AG09309 (cell line): ENCODE measurements around the gene SERPINB6.
A peak's percentile ranks its signal among the peaks of the same experiment; 100 is the strongest.

Experiments
- DNase-seq: peaks from one replicate; pipeline ENCODE4 v3.0.0-alpha.2; 2010; ENCODE audit warnings: low read depth
- H3K4me3 ChIP-seq: 2 replicates; pipeline ENCODE4 v1.5.1; 2011; ENCODE audit warnings: mild to moderate bottlenecking, low read depth, low read length, moderate library complexity; ENCODE audit not compliant: control insufficient read depth
- TF ChIP-seq, protein P1 (sequence below): IDR thresholded peaks from 2 replicates; pipeline ENCODE4 v1.5.1; 2011; ENCODE audit warnings: mild to moderate bottlenecking, low read depth, low read length, inconsistent platforms; ENCODE audit not compliant: insufficient read depth, control insufficient read depth; ENCODE audit errors: missing control alignments

Gene SERPINB6

DNA sequence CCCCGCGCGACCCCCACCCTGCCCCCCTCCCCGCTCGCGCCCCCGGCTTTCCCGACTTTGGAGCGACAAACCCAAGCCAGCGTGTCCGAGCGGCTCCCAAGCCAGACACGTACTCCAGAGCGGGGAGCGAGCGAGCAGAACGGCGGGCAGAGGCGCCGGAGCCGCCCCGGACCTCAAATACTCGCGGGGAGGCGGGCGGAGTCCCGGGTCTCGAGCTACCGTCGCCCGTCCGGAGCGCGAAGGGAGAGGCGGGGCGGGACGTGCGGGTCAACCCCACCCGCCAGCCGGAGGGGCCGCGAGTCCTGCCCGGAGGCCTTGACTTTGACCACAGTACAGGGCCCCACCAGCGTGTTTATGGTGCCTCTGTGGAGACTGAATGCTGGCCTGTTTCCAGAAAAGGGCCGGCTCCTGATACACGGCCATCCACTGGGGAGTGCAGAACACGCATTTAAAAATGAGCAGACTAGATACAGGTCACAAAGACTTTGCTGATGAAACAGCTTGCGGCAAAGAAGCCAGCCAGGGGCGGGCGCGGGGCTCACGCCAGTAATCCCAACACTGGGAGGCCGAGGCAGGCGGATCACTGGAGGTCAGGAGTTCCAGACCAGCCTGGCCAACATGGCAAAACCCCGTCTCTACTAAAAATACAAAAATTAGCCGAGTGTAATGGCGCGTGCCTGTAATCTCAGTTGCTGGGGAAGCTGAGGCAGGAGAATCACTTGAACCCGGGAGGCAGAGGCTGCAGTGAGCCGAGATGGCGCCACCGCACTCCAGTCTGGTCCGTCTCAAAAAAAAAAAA lies at the start of gene SERPINB6:
TSS of gene SERPINB6 (minus strand) at position 148 of the 799 bp plus-strand sequence. CDS start 12,235 bp downstream, outside the sequence.
- H3K4me3 ChIP-seq: peak within 1 kb of the TSS; percentile 64
- DNase-seq: peak; percentile 61
- TF ChIP-seq, protein P1, sequence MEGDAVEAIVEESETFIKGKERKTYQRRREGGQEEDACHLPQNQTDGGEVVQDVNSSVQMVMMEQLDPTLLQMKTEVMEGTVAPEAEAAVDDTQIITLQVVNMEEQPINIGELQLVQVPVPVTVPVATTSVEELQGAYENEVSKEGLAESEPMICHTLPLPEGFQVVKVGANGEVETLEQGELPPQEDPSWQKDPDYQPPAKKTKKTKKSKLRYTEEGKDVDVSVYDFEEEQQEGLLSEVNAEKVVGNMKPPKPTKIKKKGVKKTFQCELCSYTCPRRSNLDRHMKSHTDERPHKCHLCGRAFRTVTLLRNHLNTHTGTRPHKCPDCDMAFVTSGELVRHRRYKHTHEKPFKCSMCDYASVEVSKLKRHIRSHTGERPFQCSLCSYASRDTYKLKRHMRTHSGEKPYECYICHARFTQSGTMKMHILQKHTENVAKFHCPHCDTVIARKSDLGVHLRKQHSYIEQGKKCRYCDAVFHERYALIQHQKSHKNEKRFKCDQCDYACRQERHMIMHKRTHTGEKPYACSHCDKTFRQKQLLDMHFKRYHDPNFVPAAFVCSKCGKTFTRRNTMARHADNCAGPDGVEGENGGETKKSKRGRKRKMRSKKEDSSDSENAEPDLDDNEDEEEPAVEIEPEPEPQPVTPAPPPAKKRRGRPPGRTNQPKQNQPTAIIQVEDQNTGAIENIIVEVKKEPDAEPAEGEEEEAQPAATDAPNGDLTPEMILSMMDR: no peak

DNA sequence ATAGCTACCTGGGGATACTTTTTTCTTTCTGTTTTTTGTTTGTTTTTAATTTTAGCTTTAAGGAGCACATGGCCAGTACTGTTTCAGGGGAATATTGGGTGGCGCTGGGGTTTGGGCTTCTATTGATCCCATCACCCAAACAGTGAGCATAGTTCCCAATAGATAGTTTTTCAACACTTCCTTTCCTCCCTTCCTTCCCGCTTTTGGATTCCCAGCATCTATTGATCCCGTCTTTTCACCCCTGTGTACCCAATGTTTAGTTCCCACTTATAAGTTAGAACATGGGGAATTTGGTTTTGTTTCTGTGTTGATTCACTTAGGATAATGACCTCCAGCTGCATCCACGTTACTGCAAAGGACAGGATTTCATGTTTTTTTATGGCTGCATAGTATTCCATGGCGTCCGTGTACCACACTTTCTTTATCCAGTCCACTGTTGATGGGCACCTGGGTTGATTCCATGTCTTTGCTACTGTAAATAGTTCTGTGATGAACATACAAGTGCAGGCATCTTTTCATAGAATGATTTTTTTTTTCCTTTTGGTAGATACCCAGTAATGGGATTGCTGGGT lies 48.5 kb upstream of the SERPINB6 start:
- DNase-seq: no peak
- H3K4me3 ChIP-seq: no peak overlapping the region
- TF ChIP-seq, protein P1: no peak

DNA sequence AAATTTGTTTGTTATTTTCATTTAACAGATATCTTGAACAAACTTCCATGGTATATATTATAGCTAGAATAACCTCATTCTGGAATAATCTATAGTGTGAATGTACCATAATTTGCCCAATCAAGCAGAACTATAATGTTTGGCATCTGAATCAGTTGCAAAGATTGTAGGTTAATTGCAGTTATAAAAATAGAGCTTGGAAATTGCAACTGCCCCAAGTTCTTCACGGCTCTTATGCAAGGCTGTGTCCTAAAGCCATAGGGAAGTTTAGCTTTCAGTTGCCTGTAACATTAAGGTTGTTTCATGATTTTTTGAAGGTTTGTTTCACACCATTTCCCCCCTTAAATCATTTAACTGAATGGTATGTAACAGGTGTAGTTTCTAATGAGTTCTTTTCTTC lies 47.7 kb upstream of the SERPINB6 start:
- TF ChIP-seq, protein P1: no peak
- DNase-seq: no peak
- H3K4me3 ChIP-seq: no peak overlapping the region

DNA sequence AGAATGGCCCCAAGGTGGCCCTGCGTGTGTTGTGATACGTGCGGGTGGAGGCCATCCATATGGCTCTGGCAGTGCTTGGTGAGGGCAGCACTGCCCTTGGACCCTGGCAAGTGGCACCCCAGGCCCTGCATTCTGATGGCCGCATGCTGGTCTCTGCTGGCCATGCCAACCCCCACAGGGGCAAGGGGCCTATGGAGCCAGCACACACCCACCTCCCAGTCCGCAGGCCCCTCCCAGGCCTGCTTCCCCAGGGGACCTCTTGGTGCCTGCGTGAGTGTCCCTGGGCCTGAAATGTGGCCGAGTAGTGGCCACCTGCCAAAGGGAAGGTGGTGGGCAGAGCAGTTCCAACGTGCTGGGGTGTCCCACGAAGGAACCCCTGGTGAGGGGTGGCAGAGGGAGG lies 45.9 kb upstream of the SERPINB6 start:
- TF ChIP-seq, protein P1: no peak
- DNase-seq: no peak
- no peak overlapping the region for H3K4me3 ChIP-seq

DNA sequence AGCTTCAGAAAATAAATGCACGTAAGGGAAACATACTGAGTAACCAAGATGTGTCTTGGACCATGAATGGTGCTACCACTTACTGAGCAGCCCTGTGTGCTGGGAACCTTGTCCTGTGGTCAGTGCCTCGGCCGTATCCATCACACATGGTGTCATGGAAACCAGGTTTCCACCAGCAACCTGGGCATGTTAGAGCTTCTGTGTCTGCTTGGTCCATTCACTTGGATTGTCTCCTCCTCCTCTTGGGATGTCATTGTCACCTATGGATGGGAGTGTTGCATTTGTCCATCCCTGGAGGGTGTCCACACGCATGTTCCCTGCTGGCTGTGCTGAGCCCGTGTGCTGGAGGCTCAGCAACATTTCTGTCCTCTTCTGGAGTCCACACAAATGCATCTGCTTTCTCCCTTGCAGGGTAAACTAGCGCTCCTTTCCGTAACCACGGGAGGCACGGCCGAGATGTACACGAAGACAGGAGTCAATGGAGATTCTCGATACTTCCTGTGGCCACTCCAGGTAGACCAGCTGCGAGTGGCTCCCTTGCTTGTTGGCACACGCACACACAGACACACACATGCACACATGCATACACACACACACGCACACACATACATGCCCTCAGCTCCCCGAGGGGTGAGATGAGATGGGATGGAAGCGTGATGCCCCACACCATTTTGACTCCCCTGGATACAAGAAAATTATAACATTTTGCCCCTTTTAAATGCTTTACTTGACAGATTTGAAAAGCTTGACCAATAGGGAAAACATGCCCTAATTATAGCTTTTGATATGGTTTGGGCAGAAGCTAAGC lies 45.3 kb upstream of the SERPINB6 start:
- H3K4me3 ChIP-seq: no peak overlapping the region
- TF ChIP-seq, protein P1: no peak
- DNase-seq: no peak

DNA sequence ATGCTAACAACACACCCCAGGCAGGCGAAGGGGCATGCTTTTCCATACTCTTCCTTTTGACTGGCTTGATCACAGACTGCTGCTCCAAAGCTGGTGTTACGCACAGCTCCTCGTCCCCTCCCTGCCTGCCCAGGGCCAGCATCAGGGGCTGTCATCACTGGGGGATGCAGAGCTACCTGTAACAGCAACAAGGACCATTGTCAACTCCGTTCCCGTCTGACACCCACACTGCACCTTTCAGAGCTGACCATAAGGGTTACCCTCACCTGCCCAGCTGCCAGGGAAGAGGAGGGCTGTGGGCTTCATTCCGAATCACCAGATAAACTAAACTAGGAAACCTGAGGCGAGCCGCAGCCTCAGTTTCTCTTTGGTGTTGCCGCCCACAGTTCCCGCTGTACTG lies 43.8 kb upstream of the SERPINB6 start:
- no peak overlapping the region for H3K4me3 ChIP-seq
- TF ChIP-seq, protein P1: no peak
- no peak for DNase-seq
